ENCODE measurements around the gene PINLYP.
"Not testable (repeated sequence)": the region's sequence is repeated elsewhere in the genome, so short reads cannot be mapped to it uniquely, and the experiment has no call there.

GRCh38 chr19:43547926-43548325 lies 27.7 kb upstream of the PINLYP start:
- not testable (repeated sequence) for TF ChIP-seq BHLHE40 (IDR thresholded peaks at IDR 0.05; ENCODE audit: borderline replicate concordance); ELF4 (IDR thresholded peaks at IDR 0.05); FOXA1 (IDR thresholded peaks at IDR 0.05); TARDBP (IDR thresholded peaks at IDR 0.05); FOXK2 (IDR thresholded peaks at IDR 0.05); SP1 (IDR thresholded peaks at IDR 0.05); FOXM1 (IDR thresholded peaks at IDR 0.05; ENCODE audit: borderline replicate concordance); PKNOX1 (IDR thresholded peaks at IDR 0.05)
